ENCODE measurements around the gene CTNNBIP1.
"Not testable (repeated sequence)": the region's sequence is repeated elsewhere in the genome, so short reads cannot be mapped to it uniquely, and the experiment has no call there.

CTNNBIP1 gene, protein sequence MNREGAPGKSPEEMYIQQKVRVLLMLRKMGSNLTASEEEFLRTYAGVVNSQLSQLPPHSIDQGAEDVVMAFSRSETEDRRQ

GRCh38 chr1:9910076-9910422 is at the start of gene CTNNBIP1:
CTNNBIP1 (minus strand) TSS chr1:9910269; CDS start chr1:9872064, 38,205 bp downstream.
- DNase-seq = no peak

- DNase-seq = no peak
Measured at GRCh38 chr1:9957726-9958125, 47.7 kb upstream of the CTNNBIP1 start.

DNA sequence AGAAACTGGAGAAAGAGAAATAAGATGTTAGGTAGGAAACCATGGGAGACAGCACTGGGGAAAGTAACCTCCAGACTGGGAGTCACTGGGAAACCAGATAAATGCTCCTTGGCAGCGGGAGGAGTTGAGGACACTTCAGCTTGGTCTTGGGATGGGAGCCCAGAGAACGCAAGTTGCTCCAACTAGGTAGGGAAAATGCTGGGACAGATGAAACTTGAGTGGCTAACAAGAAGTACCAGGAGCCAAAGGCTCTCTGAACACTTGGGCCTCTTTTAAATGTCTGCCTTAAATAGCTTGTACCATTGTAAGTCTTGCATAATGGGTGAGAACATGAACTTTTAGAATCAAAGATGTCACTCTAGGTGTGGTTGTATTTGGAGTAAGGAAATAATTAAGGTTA is 36.2 kb upstream of the CTNNBIP1 start:
- DNase-seq = no peak

- DNase-seq = peak; percentile 92
Measured at GRCh38 chr1:9942939-9943788, 33.1 kb upstream of the CTNNBIP1 start, which contains the start of the genes LZIC and NMNAT1. LZIC (minus strand) TSS chr1:9943391; CDS start chr1:9936619, 6,772 bp downstream. NMNAT1 (plus strand) TSS chr1:9943475; CDS start chr1:9972074, 28,599 bp downstream.

- DNase-seq = peak; percentile 11
Measured at GRCh38 chr1:9942399-9942938, 32.4 kb upstream of the CTNNBIP1 start.

DNA sequence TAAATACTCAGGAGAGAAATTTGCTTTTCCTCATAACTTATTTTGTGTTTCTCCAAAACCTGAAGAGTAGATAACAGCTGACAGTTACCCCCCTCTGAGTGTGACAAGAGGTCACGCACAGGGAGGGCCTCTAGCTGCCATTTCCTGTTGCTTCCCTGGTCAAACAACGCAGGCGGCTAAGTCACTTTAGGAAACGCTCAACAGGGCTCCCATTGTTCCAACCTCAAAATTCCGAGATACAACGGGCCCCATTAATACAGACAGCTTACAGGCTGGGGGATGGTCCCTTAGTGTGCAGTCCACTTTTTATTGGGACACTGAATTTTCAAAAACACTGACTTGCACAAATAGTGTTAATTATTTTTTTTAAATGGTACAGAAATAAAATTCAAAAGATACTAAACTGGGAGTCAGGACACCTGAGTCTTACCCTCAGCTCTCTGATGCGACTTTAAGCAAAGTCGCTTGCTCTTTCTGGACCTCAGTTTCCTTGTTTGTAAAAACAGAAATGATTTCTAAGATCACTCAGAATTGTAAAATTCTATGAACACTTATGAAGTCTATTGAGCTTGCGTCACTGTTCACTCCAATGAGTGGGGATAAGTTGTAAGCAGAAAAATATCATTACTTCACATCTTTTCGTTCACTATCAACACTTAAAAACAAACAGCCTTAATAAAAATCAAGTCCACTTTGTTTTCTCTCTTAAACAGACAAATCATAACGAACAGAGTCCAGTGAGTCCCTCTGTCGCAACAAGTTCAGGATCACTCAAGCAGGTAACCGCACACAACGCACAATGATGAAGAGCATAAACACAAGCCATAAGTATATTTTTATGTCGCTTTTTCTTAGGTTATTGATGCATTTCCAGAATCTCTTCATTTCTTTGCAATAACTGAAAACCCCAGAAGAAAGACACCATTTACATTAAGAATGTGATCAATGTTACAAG is 19.6 kb upstream of the CTNNBIP1 start:
- no peak for DNase-seq

DNA sequence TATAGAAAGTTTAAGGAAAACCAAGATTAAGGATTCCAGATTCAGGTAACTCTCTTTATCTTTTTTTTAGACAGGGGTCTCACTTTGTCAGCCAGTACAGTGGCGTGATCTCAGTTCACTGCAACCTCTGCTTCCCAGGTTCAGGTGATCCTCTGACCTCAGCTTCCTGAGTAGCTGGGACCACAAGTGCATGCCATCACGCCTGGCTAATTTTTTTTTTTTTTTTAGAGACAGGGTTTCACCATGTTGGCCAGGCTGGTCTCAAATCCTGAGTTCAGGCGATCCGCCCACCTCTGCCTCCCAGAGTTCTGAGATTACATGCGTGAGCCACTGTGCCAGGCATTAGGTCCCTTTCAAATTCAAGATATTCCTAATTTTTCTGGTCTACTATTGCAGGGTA is 17.2 kb upstream of the CTNNBIP1 start:
- no peak for DNase-seq

DNA sequence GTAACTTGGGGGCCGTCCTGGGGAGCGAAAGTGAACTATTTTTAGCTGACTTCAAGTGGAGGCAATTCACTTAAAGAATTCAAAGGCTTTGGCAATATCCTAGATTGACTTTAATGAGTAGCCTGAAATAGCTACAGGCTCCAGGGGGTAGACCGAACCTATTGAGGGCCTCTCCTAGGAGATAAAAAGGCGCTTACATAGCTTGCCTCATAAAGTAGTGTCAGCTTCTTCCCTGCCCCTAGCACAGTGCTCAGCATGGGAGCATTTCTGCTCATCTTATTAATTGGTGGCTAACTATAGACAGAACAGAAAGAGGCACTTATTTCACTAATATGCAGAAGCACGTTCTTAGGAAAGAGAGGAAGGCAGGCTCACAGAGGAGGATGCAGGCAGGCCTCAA is 12.3 kb upstream of the CTNNBIP1 start:
- no peak for DNase-seq

GRCh38 chr1:9920606-9921005 is 10.5 kb upstream of the CTNNBIP1 start:
- no peak for DNase-seq

GRCh38 chr1:9917901-9918300 is 7.8 kb upstream of the CTNNBIP1 start:
- DNase-seq = no peak

DNA sequence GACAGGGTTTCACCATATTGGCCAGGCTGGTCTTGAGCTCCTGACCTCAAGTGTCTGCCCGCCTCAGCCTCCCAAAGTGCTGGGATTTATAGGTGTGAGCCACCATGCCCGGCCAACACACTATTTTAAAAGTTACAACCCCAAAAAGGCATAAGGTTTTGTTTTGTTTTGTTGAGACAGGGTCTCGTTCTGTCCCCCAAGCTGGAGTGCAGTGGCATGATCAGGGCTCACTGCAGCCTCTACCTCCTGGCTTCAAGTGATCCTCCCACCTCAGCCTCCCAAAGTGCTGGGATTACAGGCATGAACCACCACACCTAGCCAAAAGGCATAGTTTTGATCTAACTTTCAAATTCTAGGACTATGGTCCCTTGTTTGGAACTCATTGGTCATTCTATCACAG is 7.4 kb upstream of the CTNNBIP1 start:
- not testable (repeated sequence) for DNase-seq

GRCh38 chr1:9916452-9916851 is 6.4 kb upstream of the CTNNBIP1 start:
- DNase-seq = no peak

GRCh38 chr1:9914610-9914937 is 4.5 kb upstream of the CTNNBIP1 start:
- no peak for DNase-seq

DNA sequence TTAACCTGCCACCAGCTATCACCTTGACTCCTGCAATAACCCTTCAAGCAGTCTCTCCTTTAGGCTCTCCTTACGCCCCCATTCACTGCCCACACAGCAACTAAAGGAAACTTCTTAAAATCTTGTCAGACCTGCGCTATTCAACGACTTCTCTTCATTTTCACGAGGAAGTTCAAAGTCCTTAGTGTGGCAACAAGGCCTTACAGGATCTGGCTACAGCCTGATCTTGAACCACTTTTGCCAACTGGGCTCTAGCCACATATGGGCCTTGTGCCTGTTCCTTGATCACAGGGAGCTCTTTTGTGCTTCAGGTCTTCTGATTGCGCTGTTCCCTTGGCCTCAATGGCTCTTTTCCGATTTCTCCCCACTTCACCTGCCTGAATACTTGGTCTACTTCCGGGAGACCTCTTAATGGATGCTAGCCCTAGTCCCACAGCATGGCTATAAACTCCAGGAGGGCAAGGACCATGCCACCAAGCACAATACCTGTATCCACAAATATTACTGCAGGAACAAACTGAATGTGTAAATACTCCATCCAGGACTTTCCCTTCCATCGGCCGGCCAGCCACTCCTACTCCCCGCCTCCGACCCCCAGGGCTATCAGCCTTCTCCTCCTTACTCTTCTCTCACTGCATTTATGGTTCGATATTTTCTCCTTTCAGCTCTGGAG is 2.3 kb upstream of the CTNNBIP1 start:
- DNase-seq = no peak

DNA sequence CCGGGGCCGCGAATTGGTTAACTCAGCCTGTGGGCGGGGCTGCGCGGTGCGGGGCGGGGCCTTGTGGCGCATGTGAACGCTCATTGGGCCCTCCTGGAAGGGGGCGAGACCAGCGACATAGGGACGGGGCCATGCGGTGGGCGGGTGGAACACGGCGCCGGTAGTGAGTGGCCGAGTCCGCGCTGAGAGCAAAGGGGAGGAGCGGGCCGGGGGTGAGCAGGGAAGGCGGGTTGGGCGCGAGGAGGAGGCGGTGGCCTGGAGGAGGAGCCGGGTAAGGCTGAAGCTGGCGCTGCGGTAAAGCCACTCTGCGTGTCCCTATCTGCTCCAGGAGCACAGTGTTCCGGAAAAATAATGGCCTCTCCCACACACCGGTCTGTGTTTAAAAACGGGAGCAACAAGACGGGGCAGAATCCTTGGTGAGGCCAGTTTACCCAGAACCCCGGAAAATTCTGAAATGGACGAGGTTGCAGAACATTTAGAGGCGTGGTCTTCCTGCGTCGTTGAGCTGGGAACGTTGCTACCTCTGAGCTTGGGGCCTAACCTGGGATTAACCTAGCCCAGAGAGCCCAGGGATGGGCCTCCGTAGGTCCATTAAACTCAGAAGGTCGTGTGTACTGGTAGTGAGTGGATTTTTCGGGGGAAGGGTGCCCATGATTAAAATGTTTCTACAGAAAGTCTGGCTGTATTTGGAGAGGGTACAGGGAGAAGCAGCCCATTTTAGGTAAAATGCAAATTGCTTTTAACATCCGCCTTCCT is 532 bp upstream of the CTNNBIP1 start:
- DNase-seq = peak; percentile 100

GRCh38 chr1:9909234-9910046 is 629 bp downstream of the CTNNBIP1 start:
- peak; percentile 50 for DNase-seq

- no peak for DNase-seq
Measured at GRCh38 chr1:9908871-9909233, 1.2 kb downstream of the CTNNBIP1 start.

GRCh38 chr1:9907441-9907840 is 2.6 kb downstream of the CTNNBIP1 start:
- DNase-seq = no peak

DNA sequence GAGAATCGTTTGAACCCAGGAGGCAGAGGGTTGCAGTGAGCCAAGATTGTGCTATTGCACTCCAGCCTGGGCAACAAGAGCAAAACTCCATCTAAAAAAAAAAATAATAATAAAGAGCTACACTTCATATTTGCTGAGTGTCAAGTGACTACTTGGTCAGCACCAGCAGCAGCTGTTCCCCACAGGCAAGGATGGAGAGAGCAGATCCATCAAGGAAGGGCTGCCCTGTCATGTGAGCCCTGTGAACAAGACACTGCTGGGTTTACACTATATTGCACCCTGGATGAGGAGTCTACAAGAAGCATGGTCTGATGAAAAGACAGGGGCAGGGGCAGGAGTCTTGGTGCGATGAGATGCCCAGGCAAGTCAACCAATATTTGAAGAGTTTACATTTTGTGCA is 3.6 kb downstream of the CTNNBIP1 start:
- DNase-seq = no peak

DNA sequence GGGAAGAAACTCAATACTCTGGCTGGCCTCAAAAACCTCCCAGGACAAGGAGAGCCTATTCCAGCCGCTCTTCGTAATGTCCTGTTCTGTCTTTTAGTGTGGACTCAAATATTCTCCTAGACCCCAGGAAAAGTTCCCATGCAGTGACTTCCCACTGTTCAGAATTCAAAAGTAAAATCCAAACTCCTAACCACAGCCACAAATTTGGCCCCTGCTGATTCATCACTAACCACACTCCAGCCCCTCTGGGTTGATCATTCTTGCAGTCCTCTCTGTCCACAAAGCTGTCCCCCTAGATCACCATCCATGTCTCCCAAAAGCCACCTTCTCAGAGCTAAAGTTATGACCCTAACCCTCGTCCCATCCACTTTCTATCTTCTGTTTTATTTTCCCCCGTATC is 5.1 kb downstream of the CTNNBIP1 start:
- DNase-seq = no peak

DNA sequence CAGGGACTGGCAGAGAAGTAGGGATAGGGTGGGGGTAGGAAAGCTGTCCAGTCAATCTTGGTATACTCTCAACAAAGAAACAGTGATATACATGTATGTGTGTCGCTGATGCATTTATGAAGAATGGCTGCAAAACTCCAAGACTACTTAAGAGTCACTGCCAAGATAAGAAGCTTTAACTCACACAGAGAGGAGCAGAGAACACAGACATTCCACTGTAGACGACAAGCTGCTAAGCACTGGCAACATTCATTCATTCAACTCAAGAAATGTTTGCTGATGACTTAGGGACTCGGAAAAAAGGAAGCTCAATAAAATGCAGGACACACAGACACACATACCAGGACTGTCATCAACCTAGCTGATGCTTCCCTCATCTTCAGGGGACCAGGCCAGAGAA is 5.5 kb downstream of the CTNNBIP1 start:
- no peak for DNase-seq
